GM10266 (cell line): ENCODE data around the gene GABBR2.

Source experiments
- DNase-seq: peaks from one replicate; pipeline ENCODE4 v3.0.0; 2012; ENCODE audit errors: extremely low spot score
- CTCF ChIP-seq: IDR thresholded peaks from 2 replicates; pipeline ENCODE4 v1.5.1; 2012; ENCODE audit warnings: mild to moderate bottlenecking, low read depth; ENCODE audit not compliant: control insufficient read depth, insufficient read depth; ENCODE audit errors: missing control alignments

GABBR2 gene

GRCh38 chr9:98396656-98397055, 312.1 kb downstream of the GABBR2 start:
- TF ChIP-seq CTCF = no peak
- DNase-seq = no peak

GRCh38 chr9:98396236-98396635, 312.5 kb downstream of the GABBR2 start:
- DNase-seq = no peak
- TF ChIP-seq CTCF = no peak

- no peak for TF ChIP-seq CTCF
- DNase-seq = no peak
Observed at GRCh38 chr9:98391867-98392266, 316.9 kb downstream of the GABBR2 start.

- TF ChIP-seq CTCF = no peak
- no peak for DNase-seq
Observed at GRCh38 chr9:98391406-98391805, 317.3 kb downstream of the GABBR2 start.

GRCh38 chr9:98385751-98386150, 323.0 kb downstream of the GABBR2 start:
- no peak for TF ChIP-seq CTCF
- DNase-seq = no peak

GRCh38 chr9:98383758-98384157, 325.0 kb downstream of the GABBR2 start:
- DNase-seq = no peak
- TF ChIP-seq CTCF = no peak

- TF ChIP-seq CTCF = no peak
- DNase-seq = peak; percentile 23
Observed at GRCh38 chr9:98381311-98382103, 327.2 kb downstream of the GABBR2 start.
